Endothelial cell of umbilical vein (primary cell): Measurements from ENCODE around the gene DRC1. TPM values are rescaled to one million over a fixed set of nuclear protein-coding genes. Genes with fewer than 3 reads are reported as not detected.

Source experiments
- BruUV-seq: library from RNA; stranded (reverse); fragments of 400-500 nt; replicated peaks from 2 replicates; lab custom pipeline; 2021; lab: Mats Ljungman, UMichigan
- CTCF ChIA-PET: fragments of 300-600, 350-600 bp; sonication (Branson Sonifier 250); formaldehyde crosslinking; loops from one replicate; lab custom pipeline; 2021; ENCODE audit warnings: antibody characterized with exemption, inconsistent platforms; lab: Charles Lee
- POLR2A ChIA-PET: fragments of 300-600, 350-600 bp; sonication (Branson Sonifier 250); formaldehyde crosslinking; loops from one replicate; lab custom pipeline; 2021; ENCODE audit warnings: antibody characterized with exemption, inconsistent platforms; lab: Charles Lee
- DNase-seq: peaks from one replicate; pipeline ENCODE4 v3.0.0-alpha.2; 2011; ENCODE audit warnings: low read depth, low spot score
- FAIRE-seq: peaks from 2 replicates; lab custom pipeline; 2011; peaks lifted over from hg19 to GRCh38; lab: Jason Lieb, UNC
- H2AFZ ChIP-seq: 2 replicates; pipeline ENCODE4 v1.6.0; 2012; ENCODE audit warnings: low read depth, low read length, control low read depth, inconsistent platforms
- H3K27ac ChIP-seq: 2 replicates; pipeline ENCODE4 v1.5.1; 2011; ENCODE audit warnings: low read depth, mild to moderate bottlenecking, control low read depth, low read length, moderate library complexity; ENCODE audit not compliant: insufficient read depth
- H3K27me3 ChIP-seq, 2 experiments: 2 replicates each; pipeline versions ENCODE4 v1.6.0 to v1.6.1; 2011; ENCODE audit warnings: low read length in 2 of 2, mixed read lengths in 1 of 2; ENCODE audit not compliant: control insufficient read depth in 2 of 2, insufficient read depth in 2 of 2
- H3K36me3 ChIP-seq, 2 experiments: 2 replicates in 1 of 2; 3 replicates in 1 of 2; pipeline ENCODE4 v1.5.1; 2011; ENCODE audit warnings: low read length in 2 of 2, mild to moderate bottlenecking in 1 of 2, moderate library complexity in 1 of 2; ENCODE audit not compliant: control insufficient read depth in 2 of 2, insufficient read depth in 2 of 2; ENCODE audit errors: extremely low read depth in 1 of 2
- H3K4me1 ChIP-seq: 3 replicates; pipeline ENCODE4 v1.5.1; 2011; ENCODE audit warnings: mild to moderate bottlenecking, low read length; ENCODE audit not compliant: control insufficient read depth, insufficient read depth; ENCODE audit errors: extremely low read depth
- H3K4me2 ChIP-seq: 2 replicates; pipeline ENCODE4 v1.6.1; 2011; ENCODE audit warnings: low read length, control low read depth, mixed read lengths; ENCODE audit not compliant: insufficient read depth
- H3K4me3 ChIP-seq, 3 experiments: fragments of 200-600 bp in 1 of 3; sonication (generic), shearing (Covaris generic) in 1 of 3; replicated peaks in 1 of 3; 2 replicates each; pipeline ENCODE4 v1.5.1; 2011 to 2016; ENCODE audit warnings: control low read depth in 3 of 3, low read length in 3 of 3, mild to moderate bottlenecking in 2 of 3, inconsistent platforms in 1 of 3, low read depth in 1 of 3, moderate library complexity in 1 of 3; ENCODE audit not compliant: insufficient read depth in 1 of 3
- H3K79me2 ChIP-seq: 2 replicates; pipeline ENCODE4 v1.6.0; 2012; ENCODE audit warnings: low read length, inconsistent platforms; ENCODE audit not compliant: control insufficient read depth, insufficient read depth
- H3K9ac ChIP-seq: replicated peaks from 2 replicates; pipeline ENCODE3; 2011; ENCODE audit warnings: low read length, control low read depth; ENCODE audit not compliant: insufficient read depth; ENCODE audit errors: extremely low read depth
- H3K9me1 ChIP-seq: replicated peaks from 3 replicates; pipeline ENCODE4 v1.6.0; 2011; ENCODE audit warnings: mild to moderate bottlenecking, low read length; ENCODE audit not compliant: control insufficient read depth, insufficient read depth; ENCODE audit errors: extremely low read depth
- H3K9me3 ChIP-seq: replicated peaks from 2 replicates; pipeline ENCODE4 v1.5.1; 2012; ENCODE audit warnings: low read length, inconsistent platforms; ENCODE audit not compliant: control insufficient read depth, insufficient read depth
- H4K20me1 ChIP-seq: replicated peaks from 2 replicates; pipeline ENCODE3; 2011; ENCODE audit warnings: mild to moderate bottlenecking, low read length; ENCODE audit not compliant: control insufficient read depth, insufficient read depth; ENCODE audit errors: extremely low read depth
- CTCF ChIP-seq, 2 donors: IDR thresholded peaks; 1 replicate in 1 of 2; 2 replicates in 1 of 2; pipeline ENCODE4 v1.5.1; 2011; ENCODE audit warnings: low read length in 2 of 2, mild to moderate bottlenecking in 2 of 2, moderate library complexity in 2 of 2, control low read depth in 1 of 2, inconsistent platforms in 1 of 2, low read depth in 1 of 2; ENCODE audit not compliant: insufficient read depth in 1 of 2; ENCODE audit errors: extremely low read depth in 1 of 2
- FOS ChIP-seq: IDR thresholded peaks from 2 replicates; pipeline ENCODE4 v1.6.1; 2011; ENCODE audit warnings: mild to moderate bottlenecking, low read length, moderate library complexity, borderline replicate concordance; ENCODE audit not compliant: insufficient read depth
- MYC ChIP-seq: IDR thresholded peaks from one replicate; pipeline ENCODE4 v1.6.1; 2011; ENCODE audit warnings: mild to moderate bottlenecking, low read depth, low read length
- POLR2A ChIP-seq: IDR thresholded peaks from 2 replicates; pipeline ENCODE4 v1.6.1; 2012; ENCODE audit warnings: low read depth, mild to moderate bottlenecking, control low read depth, low read length
- dilution Hi-C: fragments of 300-500 bp; cut with MboI; formaldehyde crosslinking; loops from one replicate; pipeline ENCODE4 v1.15.0; 2019; ENCODE audit warnings: low sequenced_read_pairs; ENCODE audit not compliant: extremely low pct_ligation_motif_present
- intact Hi-C: fragments of 100-400 bp; cut with micrococcal nuclease; formaldehyde crosslinking; loops from one replicate; pipeline ENCODE4 v1.10.0; 2022
- polyA plus RNA-seq, 4 experiments: library from polyadenylated mRNA; depleted of rRNA in 3 of 4; stranded (reverse) in 3 of 4; unstranded in 1 of 4; fragments of >200 nt; gene quantifications; 2 replicates each; pipeline versions ENCODE4 v1.2.1 to v1.2.3, GENCODE V29; 2011 to 2012; ENCODE audit warnings: missing spikeins in 1 of 4
- total RNA-seq: library from RNA; stranded (reverse); gene quantifications from 2 replicates; pipeline ENCODE4 v1.2.3, GENCODE V29; 2021

The DRC1 gene
- total and polyA plus RNA-seq, 2 donors (not counting 3 experiments of a cell fraction or from before 2014, with no cell fraction given) = 0.44 TPM; not detected in 1

- Histone ChIP-seq H3K36me3 (no peaks in the 10 kb centered on the region), H2AFZ (peak overlapping the region; percentile 97), H3K27me3 (peaks cover 0 to under 1% of the 10 kb centered on the region in 2 experiments), H3K4me3 (peak overlapping the region; percentile 8 to 23 (median 9)), H3K27ac (no peak overlapping the region), H4K20me1 (no peaks in the 10 kb centered on the region), H3K9me3 (no peaks in the 10 kb centered on the region), H3K4me1 (no peaks in the 10 kb centered on the region), H3K79me2 (no peaks in the 10 kb centered on the region), H3K4me2 (peak overlapping the region; percentile 78), H3K9ac (no peak overlapping the region), H3K9me1 (no peaks in the 10 kb centered on the region)
- dilution Hi-C loops = no loop called here
- DNase-seq (peak; percentile 71), FAIRE-seq (peak; percentile 81)
- intact Hi-C loops = loop anchor here (1.0 kb wide), 3 partner anchors 11 to 75 kb away; no protein-coding TSS in a partner anchor
- ChIA-PET CTCF (interaction anchor here (0.5 to 4.4 kb wide), 12 partner anchors 11 to 257 kb away, joined by 3 to 35 read pairs (median 4); partner anchors contain the start of gene ADGRF3), POLR2A (interaction anchor here (0.6 kb wide), 1 partner anchor 9 kb away, joined by 3 read pairs; no protein-coding TSS in a partner anchor)
- BruUV-seq = no TSS peak
- TF ChIP-seq CTCF (IDR thresholded peaks at IDR 0.05; ENCODE audit: extremely low read depth in 1 of 2, insufficient read depth in 1 of 2, low read depth in 1 of 2, low read length in 2 of 2) = peak; percentile 90 to 95
- no peak for TF ChIP-seq FOS
These were observed 101.6 kb downstream of the DRC1 start for GRCh38 chr2:26503231-26503880.

GRCh38 chr2:26504002-26504401 is 102.3 kb downstream of the DRC1 start:
- Histone ChIP-seq H3K27ac (no peak overlapping the region), H3K9me3 (no peaks in the 10 kb centered on the region), H3K27me3 (peaks cover 0 to 2% of the 10 kb centered on the region in 2 experiments), H4K20me1 (no peaks in the 10 kb centered on the region), H3K9ac (no peak overlapping the region), H3K79me2 (no peaks in the 10 kb centered on the region), H3K9me1 (no peaks in the 10 kb centered on the region), H3K4me3 (no peak overlapping the region), H3K4me2 (no peak overlapping the region), H3K4me1 (no peaks in the 10 kb centered on the region), H2AFZ (peak overlapping the region; percentile 97), H3K36me3 (no peaks in the 10 kb centered on the region)
- BruUV-seq = no TSS peak
- FAIRE-seq = no peak
- DNase-seq = no peak
- dilution Hi-C loops = no loop called here
- ChIA-PET CTCF (interaction anchor here (1.0 to 4.4 kb wide), 7 partner anchors 12 to 242 kb away, joined by 3 to 35 read pairs (median 4); no protein-coding TSS in a partner anchor), POLR2A (no interaction called here)
- TF ChIP-seq POLR2A (no peak), MYC (no peak)
- intact Hi-C loops = no loop called here
